CD14-positive monocyte (primary cell): ENCODE data around the gene CHST7. TPM values are rescaled to one million over a fixed set of nuclear protein-coding genes. Genes with fewer than 3 reads are reported as not detected.

Experiments used
- DNase-seq, 3 donors: peaks; one replicate each; pipeline ENCODE4 v3.0.0-alpha.2; 2011 to 2022
- H2AFZ ChIP-seq: 2 replicates; pipeline ENCODE4 v1.6.0; 2012; ENCODE audit warnings: mild to moderate bottlenecking, low read depth, low read length, inconsistent platforms; ENCODE audit not compliant: insufficient read depth, poor library complexity, severe bottlenecking
- H3K27ac ChIP-seq, 2 donors: 1 replicate in 1 of 2; 2 replicates in 1 of 2; pipeline ENCODE4 v1.5.1; 2012 to 2013; ENCODE audit warnings: low read length in 2 of 2, control low read depth in 1 of 2, inconsistent platforms in 1 of 2, low read depth in 1 of 2, mild to moderate bottlenecking in 1 of 2
- H3K27me3 ChIP-seq, 2 donors: one replicate each; pipeline versions ENCODE4 v1.6.0 to v1.6.1; 2011 to 2013; ENCODE audit warnings: low read length in 2 of 2; ENCODE audit not compliant: control insufficient read depth in 2 of 2, insufficient read depth in 2 of 2
- H3K36me3 ChIP-seq, 2 donors: replicated peaks in 1 of 2; 1 replicate in 1 of 2; 2 replicates in 1 of 2; pipeline versions ENCODE4 v1.5.1 to v1.6.1; 2012 to 2013; ENCODE audit warnings: low read length in 2 of 2, control low read depth in 1 of 2, inconsistent platforms in 1 of 2, mild to moderate bottlenecking in 1 of 2; ENCODE audit not compliant: insufficient read depth in 2 of 2, control insufficient read depth in 1 of 2
- H3K4me1 ChIP-seq, 2 donors: 1 replicate in 1 of 2; 2 replicates in 1 of 2; pipeline versions ENCODE4 v1.5.1 to v1.6.1; 2012 to 2013; ENCODE audit warnings: low read length in 2 of 2, control low read depth in 1 of 2, inconsistent platforms in 1 of 2, mild to moderate bottlenecking in 1 of 2, moderate library complexity in 1 of 2; ENCODE audit not compliant: insufficient read depth in 2 of 2, control insufficient read depth in 1 of 2
- H3K4me2 ChIP-seq: replicated peaks from 2 replicates; pipeline ENCODE3; 2012; ENCODE audit warnings: low read length, moderate library complexity, mild to moderate bottlenecking; ENCODE audit not compliant: poor library complexity, severe bottlenecking; ENCODE audit errors: extremely low read depth
- H3K4me3 ChIP-seq, 3 experiments: fragments of 200-600 bp in 1 of 3; sonication (generic) in 1 of 3; replicated peaks in 1 of 3; 1 replicate in 2 of 3; 2 replicates in 1 of 3; pipeline ENCODE4 v1.5.1; 2011 to 2013; ENCODE audit warnings: low read length in 3 of 3, mild to moderate bottlenecking in 3 of 3, control low read depth in 2 of 3, low read depth in 2 of 3, inconsistent platforms in 1 of 3, moderate library complexity in 1 of 3
- H3K79me2 ChIP-seq: 2 replicates; pipeline ENCODE4 v1.6.0; 2012; ENCODE audit warnings: mild to moderate bottlenecking, control low read depth, inconsistent platforms, low read length, moderate library complexity; ENCODE audit not compliant: insufficient read depth
- H3K9ac ChIP-seq: 2 replicates; pipeline ENCODE4 v1.6.0; 2017; ENCODE audit warnings: low read length, mild to moderate bottlenecking; ENCODE audit not compliant: insufficient read depth, poor library complexity, severe bottlenecking
- H3K9me3 ChIP-seq, 2 donors: replicated peaks in 1 of 2; 1 replicate in 1 of 2; 2 replicates in 1 of 2; pipeline versions ENCODE4 v1.5.1 to v1.6.1; 2012 to 2013; ENCODE audit warnings: low read length in 2 of 2, control low read depth in 1 of 2; ENCODE audit not compliant: control insufficient read depth in 1 of 2, insufficient read depth in 1 of 2
- H4K20me1 ChIP-seq: 2 replicates; pipeline ENCODE4 v1.6.0; 2012; ENCODE audit warnings: mild to moderate bottlenecking, low read length, control low read depth, moderate library complexity; ENCODE audit not compliant: insufficient read depth
- H3K27ac Mint-ChIP-seq, 7 donors: one replicate each; pipeline ENCODE4 v1.8.0; 2020; ENCODE audit warnings: mild to moderate bottlenecking in 7 of 7, mixed read lengths in 7 of 7, moderate library complexity in 6 of 7, inconsistent platforms in 2 of 7
- H3K27me3 Mint-ChIP-seq, 3 donors: one replicate each; pipeline ENCODE4 v1.8.0; 2021 to 2022; ENCODE audit warnings: low read depth in 3 of 3, mild to moderate bottlenecking in 3 of 3, mixed read lengths in 3 of 3, moderate library complexity in 3 of 3, inconsistent platforms in 1 of 3
- H3K36me3 Mint-ChIP-seq, 2 donors: one replicate each; pipeline ENCODE4 v1.8.0; 2020; ENCODE audit warnings: mixed read lengths in 2 of 2, inconsistent platforms in 1 of 2, mild to moderate bottlenecking in 1 of 2
- H3K4me1 Mint-ChIP-seq: one replicate; pipeline ENCODE4 v1.8.0; 2020; ENCODE audit warnings: mild to moderate bottlenecking, mixed read lengths
- H3K4me3 Mint-ChIP-seq, 2 donors: one replicate each; pipeline ENCODE4 v1.8.0; 2020; ENCODE audit warnings: mild to moderate bottlenecking in 2 of 2, mixed read lengths in 2 of 2, moderate library complexity in 1 of 2
- H3K9me3 Mint-ChIP-seq, 7 donors: one replicate each; pipeline ENCODE4 v1.8.0; 2020 to 2022; ENCODE audit warnings: mixed read lengths in 7 of 7, mild to moderate bottlenecking in 6 of 7, moderate library complexity in 6 of 7, inconsistent platforms in 2 of 7
- WGBS: methylation state at CpG from one replicate; pipeline ENCODE4 v1.1.5; 2013; ENCODE audit warnings: missing lambda C conversion rate; ENCODE audit not compliant: insufficient coverage; 5-methylcytosine and 5-hydroxymethylcytosine counted together
- intact Hi-C, 2 donors: fragments of 100-400 bp; cut with micrococcal nuclease; formaldehyde crosslinking; loops; one replicate each; pipeline versions ENCODE4 v1.15.0 to v1.15.1; 2023
- polyA plus RNA-seq, 3 donors: library from polyadenylated mRNA; depleted of rRNA in 1 of 3; unstranded in 2 of 3; stranded (reverse) in 1 of 3; fragments of 300-500 nt in 2 of 3; fragments of >200 nt in 1 of 3; fragmentation: Illumina TruSeq in 2 of 3; gene quantifications; 1 replicate in 2 of 3; 2 replicates in 1 of 3; pipeline ENCODE4 v1.2.3, GENCODE V29; 2012 to 2021
- TF ChIP-seq, protein P1 (sequence below): fragments of 200-600 bp; IDR thresholded peaks from one replicate; pipeline ENCODE4 v1.8.0; 2022; ENCODE audit warnings: antibody characterized with exemption, mild to moderate bottlenecking

The CHST7 gene
- polyA plus RNA-seq, 3 donors: 6.6 to 19.2 (median 8.3) TPM

DNA sequence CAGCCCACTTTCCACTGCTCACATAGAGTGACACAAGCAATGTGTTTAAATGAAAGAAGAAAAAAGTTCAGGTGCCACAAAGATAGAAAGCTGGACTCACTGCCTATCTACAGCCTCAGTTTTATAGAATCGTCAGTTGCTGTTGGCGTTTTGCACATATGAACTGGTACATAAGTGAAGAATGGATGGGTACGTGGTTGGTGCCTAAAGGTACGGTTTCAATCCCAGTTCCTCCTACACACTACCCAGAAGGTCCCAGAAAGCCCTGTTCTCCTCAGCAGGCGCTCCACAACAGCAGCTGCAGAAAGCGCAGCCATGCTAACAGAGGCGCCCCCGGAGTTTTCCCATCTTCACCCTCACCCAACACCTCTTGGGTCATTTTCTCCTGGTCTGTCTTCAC, 23.6 kb downstream of the CHST7 start:
- Histone ChIP-seq H3K4me1 (peaks cover 6 to 8% of the 10 kb centered on the region in 2 donors), H3K9ac (no peak overlapping the region), H3K4me3 (no peak overlapping the region), H3K4me2 (no peak overlapping the region), H4K20me1 (no peaks in the 10 kb centered on the region), H3K27ac (no peak overlapping the region), H3K27me3 (peaks cover 0 to 3% of the 10 kb centered on the region in 2 donors), H2AFZ (no peak overlapping the region), H3K9me3 (no peaks in the 10 kb centered on the region), H3K36me3 (no peaks in the 10 kb centered on the region), H3K79me2 (no peaks in the 10 kb centered on the region)
- TF ChIP-seq, protein P1, sequence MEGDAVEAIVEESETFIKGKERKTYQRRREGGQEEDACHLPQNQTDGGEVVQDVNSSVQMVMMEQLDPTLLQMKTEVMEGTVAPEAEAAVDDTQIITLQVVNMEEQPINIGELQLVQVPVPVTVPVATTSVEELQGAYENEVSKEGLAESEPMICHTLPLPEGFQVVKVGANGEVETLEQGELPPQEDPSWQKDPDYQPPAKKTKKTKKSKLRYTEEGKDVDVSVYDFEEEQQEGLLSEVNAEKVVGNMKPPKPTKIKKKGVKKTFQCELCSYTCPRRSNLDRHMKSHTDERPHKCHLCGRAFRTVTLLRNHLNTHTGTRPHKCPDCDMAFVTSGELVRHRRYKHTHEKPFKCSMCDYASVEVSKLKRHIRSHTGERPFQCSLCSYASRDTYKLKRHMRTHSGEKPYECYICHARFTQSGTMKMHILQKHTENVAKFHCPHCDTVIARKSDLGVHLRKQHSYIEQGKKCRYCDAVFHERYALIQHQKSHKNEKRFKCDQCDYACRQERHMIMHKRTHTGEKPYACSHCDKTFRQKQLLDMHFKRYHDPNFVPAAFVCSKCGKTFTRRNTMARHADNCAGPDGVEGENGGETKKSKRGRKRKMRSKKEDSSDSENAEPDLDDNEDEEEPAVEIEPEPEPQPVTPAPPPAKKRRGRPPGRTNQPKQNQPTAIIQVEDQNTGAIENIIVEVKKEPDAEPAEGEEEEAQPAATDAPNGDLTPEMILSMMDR: no peak
- intact Hi-C loops: no loop called here
- peaks cover 0 to 3% of the 10 kb centered on the region in 2 donors for H3K36me3 Mint-ChIP-seq
- peaks cover 6% of the 10 kb centered on the region for H3K4me1 Mint-ChIP-seq
- WGBS: no CpG with 5 or more reads among the region's 8 CpGs
- no peak for DNase-seq
- no peak overlapping the region for H3K27ac Mint-ChIP-seq
- peaks cover 0 to 4% (median 0%) of the 10 kb centered on the region in 3 donors for H3K27me3 Mint-ChIP-seq
- H3K9me3 Mint-ChIP-seq: peaks cover 0 to 3% (median 0%) of the 10 kb centered on the region in 7 donors
- no peak overlapping the region for H3K4me3 Mint-ChIP-seq

DNA sequence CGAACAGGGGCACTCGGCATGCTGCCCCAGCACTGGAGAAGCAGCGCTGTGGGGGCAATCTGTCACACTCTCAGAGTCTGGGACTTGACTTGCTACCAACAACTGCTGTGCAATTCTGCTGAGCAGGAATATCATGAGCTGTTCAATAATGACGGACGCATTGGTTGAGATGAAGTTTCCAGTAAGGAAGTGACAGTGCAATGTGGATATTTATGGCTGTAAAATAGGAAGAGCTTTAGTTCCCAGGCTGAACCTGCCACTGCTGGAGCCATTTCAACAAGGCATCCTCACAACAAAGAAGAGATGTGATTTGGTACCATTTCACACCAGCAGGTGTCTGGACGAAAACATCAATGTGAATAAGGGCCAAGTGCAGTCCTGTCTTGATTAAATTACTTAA, 24.2 kb downstream of the CHST7 start:
- Histone ChIP-seq H3K9me3 (no peaks in the 10 kb centered on the region), H2AFZ (no peak overlapping the region), H3K27ac (no peak overlapping the region), H3K4me3 (no peak overlapping the region), H3K36me3 (no peaks in the 10 kb centered on the region), H3K9ac (no peak overlapping the region), H4K20me1 (no peaks in the 10 kb centered on the region), H3K4me2 (no peak overlapping the region), H3K4me1 (peaks cover 6 to 8% of the 10 kb centered on the region in 2 donors), H3K79me2 (no peaks in the 10 kb centered on the region), H3K27me3 (peaks cover 0 to 3% of the 10 kb centered on the region in 2 donors)
- TF ChIP-seq, protein P1: no peak
- Mint-ChIP-seq H3K4me3 (no peak overlapping the region), H3K27ac (no peak overlapping the region), H3K36me3 (peaks cover 0 to 3% of the 10 kb centered on the region in 2 donors), H3K4me1 (peaks cover 6% of the 10 kb centered on the region), H3K9me3 (peaks cover 0 to 3% (median 0%) of the 10 kb centered on the region in 7 donors), H3K27me3 (peaks cover 0 to 3% (median 0%) of the 10 kb centered on the region in 3 donors)
- WGBS: 0% methylated on average over 1 of the region's 6 CpGs
- peak in 1 of 3 donors; percentile 31 for DNase-seq
- intact Hi-C loops: no loop called here
